Tibial artery (tissue), 4 donors: ENCODE data around the gene GNB1.
A peak's percentile ranks its signal among the peaks of the same experiment; 100 is the strongest.
"Not testable (repeated sequence)": the region's sequence is repeated elsewhere in the genome, so short reads cannot be mapped to it uniquely, and the experiment has no call there.

Source experiments
- DNase-seq, 2 donors: peaks; one replicate each; pipeline ENCODE4 v3.0.0-alpha.2; 2019
- H3K27ac ChIP-seq, 2 donors: fragments of 200-600 bp; sonication (generic) in 1 of 2; 1 replicate in 1 of 2; 2 replicates in 1 of 2; pipeline ENCODE4 v1.5.1; 2018 to 2019; ENCODE audit warnings: mild to moderate bottlenecking in 1 of 2
- H3K27me3 ChIP-seq, 2 donors: fragments of 200-600 bp; sonication (generic) in 1 of 2; one replicate each; pipeline versions ENCODE4 v1.5.1 to v1.6.0; 2016 to 2019
- H3K36me3 ChIP-seq, 3 donors: fragments of 200-600 bp; sonication (generic) in 2 of 3; one replicate each; pipeline ENCODE4 v1.5.1; 2016 to 2019; ENCODE audit warnings: mild to moderate bottlenecking in 2 of 3
- H3K4me1 ChIP-seq, 4 donors: fragments of 200-600 bp; sonication (generic) in 2 of 4; 1 replicate in 3 of 4; 2 replicates in 1 of 4; pipeline ENCODE4 v1.5.1; 2016 to 2019
- H3K4me3 ChIP-seq, 2 donors: fragments of 200-600 bp; sonication (generic) in 1 of 2; 1 replicate in 1 of 2; 2 replicates in 1 of 2; pipeline ENCODE4 v1.5.1; 2018 to 2019; ENCODE audit warnings: mild to moderate bottlenecking in 2 of 2
- H3K9me3 ChIP-seq, 3 donors: fragments of 200-600 bp; sonication (generic) in 1 of 3; one replicate each; pipeline ENCODE4 v1.5.1; 2016 to 2019
- CTCF ChIP-seq, 2 experiments: fragments of 200-600 bp in 1 of 2; fragments of 450-650 bp in 1 of 2; IDR thresholded peaks; one replicate each; pipeline ENCODE4 v1.5.1; 2017 to 2019; ENCODE audit warnings: antibody characterized with exemption in 2 of 2, mild to moderate bottlenecking in 1 of 2, moderate library complexity in 1 of 2
- intact Hi-C: fragments of 100-400 bp; cut with DNase I; formaldehyde crosslinking; loops from one replicate; pipeline ENCODE4 v1.15.0; 2023; ENCODE audit warnings: low total_unique reads

Gene GNB1

GRCh38 chr1:1869469-1869868, 21.4 kb downstream of the GNB1 start:
- Histone ChIP-seq H3K4me1 (peaks cover 0 to 86% (median 36%) of the 10 kb centered on the region in 4 donors), H3K27ac (no peak overlapping the region), H3K9me3 (no peaks in the 10 kb centered on the region), H3K4me3 (no peak overlapping the region), H3K27me3 (no peaks in the 10 kb centered on the region), H3K36me3 (peaks cover 0 to 4% (median 0%) of the 10 kb centered on the region in 3 donors)
- intact Hi-C loops, result no loop called here
- TF ChIP-seq CTCF (IDR thresholded peaks at IDR 0.05), result no peak
- DNase-seq, result no peak

GRCh38 chr1:1867164-1867563, 23.7 kb downstream of the GNB1 start:
- TF ChIP-seq CTCF (IDR thresholded peaks at IDR 0.05), result no peak
- intact Hi-C loops, result no loop called here
- no peak overlapping the region for H3K27ac ChIP-seq
- H3K9me3 ChIP-seq, result no peaks in the 10 kb centered on the region
- no peak for DNase-seq
- no peak overlapping the region for H3K4me3 ChIP-seq
- H3K4me1 ChIP-seq, result peaks cover 0 to 76% (median 24%) of the 10 kb centered on the region in 4 donors
- H3K27me3 ChIP-seq, result no peaks in the 10 kb centered on the region
- no peaks in the 10 kb centered on the region for H3K36me3 ChIP-seq

DNA sequence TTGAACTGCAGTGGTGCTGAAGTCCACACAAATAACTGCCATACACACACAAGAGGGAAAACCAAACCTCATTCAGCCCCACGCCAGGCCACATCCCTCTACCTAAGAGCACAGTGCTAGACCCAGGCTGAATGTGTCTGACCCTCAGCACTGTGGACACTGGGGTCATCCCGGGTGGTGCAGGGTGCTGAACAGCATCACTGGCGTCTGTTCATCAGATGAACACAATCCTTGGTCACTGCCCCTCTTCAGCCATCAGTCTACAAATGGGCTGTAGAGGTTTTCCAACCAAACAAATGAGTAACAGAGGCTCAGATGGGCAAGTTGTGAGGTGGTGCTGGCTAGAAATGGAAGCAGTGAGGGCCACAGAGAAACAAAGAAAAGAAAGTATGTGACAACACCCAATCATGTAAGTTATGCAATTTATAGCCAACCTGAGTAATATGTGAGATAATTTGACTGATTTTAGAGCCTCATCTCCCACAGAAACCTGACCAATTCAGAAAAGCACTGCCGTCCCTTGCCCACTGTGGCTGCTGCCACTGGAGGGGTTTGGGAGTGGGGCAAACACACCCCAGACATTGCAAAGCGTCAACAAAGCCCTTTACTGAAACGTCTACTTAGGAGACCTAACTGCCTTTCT, 27.9 kb downstream of the GNB1 start:
- peaks cover 0 to 73% (median 42%) of the 10 kb centered on the region in 4 donors for H3K4me1 ChIP-seq
- no peak overlapping the region for H3K27ac ChIP-seq
- H3K27me3 ChIP-seq, result no peaks in the 10 kb centered on the region
- no peaks in the 10 kb centered on the region for H3K36me3 ChIP-seq
- H3K9me3 ChIP-seq, result no peaks in the 10 kb centered on the region
- DNase-seq, result no peak
- TF ChIP-seq CTCF (IDR thresholded peaks at IDR 0.05), result no peak
- no peak overlapping the region for H3K4me3 ChIP-seq
- intact Hi-C loops, result no loop called here

DNA sequence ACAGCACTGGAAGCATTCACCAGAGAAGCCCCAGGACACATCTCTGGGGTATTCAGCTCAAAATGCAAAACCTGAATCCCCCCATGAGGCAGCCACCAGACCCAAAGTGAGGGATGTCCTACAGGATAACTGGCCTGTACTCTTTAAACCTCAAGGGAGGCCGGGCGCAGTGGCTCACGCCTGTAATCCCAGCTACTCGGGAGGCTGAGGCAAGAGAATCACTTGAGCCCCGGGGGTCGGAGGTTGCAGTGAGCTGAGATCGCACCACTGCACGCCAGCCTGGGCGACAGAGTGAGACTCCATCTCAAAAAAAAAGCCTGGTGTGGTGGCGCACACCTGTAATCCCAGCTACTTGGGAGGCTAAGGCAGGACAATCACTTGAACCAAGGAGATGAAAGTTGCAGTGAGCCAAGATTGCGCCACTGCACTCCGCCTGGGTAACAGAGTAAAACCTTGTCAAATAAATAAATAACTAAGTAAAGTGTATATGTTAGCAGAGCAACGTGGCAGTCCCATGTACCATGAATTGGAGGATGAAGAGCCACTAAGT, 29.1 kb downstream of the GNB1 start:
- H3K27me3 ChIP-seq, DNase-seq, H3K36me3 ChIP-seq, H3K27ac ChIP-seq, intact Hi-C loops, H3K4me3 ChIP-seq, H3K9me3 ChIP-seq: not testable (repeated sequence)
- peaks cover 0 to 70% (median 46%) of the 10 kb centered on the region in 4 donors for H3K4me1 ChIP-seq

DNA sequence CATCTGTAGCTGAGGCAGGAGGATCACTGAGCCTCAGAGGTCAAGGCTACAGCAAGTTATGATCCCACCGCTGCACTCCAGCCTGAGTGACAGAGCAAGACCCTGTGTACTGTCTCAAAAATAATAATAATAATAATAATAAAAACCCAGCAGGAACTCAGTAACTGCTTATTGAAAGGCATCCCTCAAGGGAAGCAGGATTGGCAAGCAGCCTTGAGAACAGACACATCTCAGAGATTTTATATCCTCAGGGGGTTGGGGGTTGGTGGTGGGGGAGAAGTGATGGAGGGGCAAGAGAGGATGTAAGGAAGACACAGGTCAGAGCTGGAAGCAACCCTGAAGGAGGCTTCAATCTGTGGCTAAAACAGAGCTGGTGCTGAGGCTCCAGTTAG, 29.6 kb downstream of the GNB1 start:
- H3K4me1 ChIP-seq, result peaks cover 0 to 70% (median 47%) of the 10 kb centered on the region in 4 donors
- intact Hi-C loops, result no loop called here
- no peak overlapping the region for H3K4me3 ChIP-seq
- no peaks in the 10 kb centered on the region for H3K36me3 ChIP-seq
- H3K9me3 ChIP-seq, result no peaks in the 10 kb centered on the region
- H3K27ac ChIP-seq, result no peak overlapping the region
- no peaks in the 10 kb centered on the region for H3K27me3 ChIP-seq
- TF ChIP-seq CTCF (IDR thresholded peaks at IDR 0.05), result no peak
- no peak for DNase-seq

DNA sequence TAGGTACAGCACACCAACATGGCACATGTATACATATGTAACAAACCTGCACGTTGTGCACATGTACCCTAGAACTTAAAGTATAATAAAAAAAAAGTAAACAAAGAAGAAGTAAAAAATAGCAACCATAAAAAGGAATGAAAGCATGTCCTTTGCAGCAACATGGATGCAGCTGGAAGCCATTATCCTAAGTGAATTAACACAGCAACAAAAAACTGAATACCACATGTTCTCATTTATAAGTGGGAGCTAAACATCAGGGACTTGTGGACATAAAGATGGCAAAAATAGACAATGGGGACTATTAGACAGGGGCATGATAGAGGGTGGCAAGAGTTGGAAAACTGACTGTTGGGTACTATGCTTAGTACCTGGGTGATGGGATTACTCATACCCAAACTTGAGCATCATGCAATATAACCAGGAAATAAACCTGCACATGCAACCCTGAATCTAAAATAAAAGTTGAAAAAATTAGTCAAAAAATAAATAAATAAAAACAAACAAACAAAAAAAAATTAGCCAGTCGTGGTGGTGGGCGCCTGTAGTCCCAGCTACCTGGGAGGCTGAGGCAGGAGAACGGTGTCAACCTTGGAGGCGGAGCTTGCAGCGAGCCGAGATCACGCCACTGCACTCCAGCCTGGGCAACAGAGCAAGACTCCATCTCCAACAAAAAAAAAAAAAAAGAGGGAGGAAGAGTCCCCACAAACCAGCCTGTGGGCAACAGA, 30.8 kb downstream of the GNB1 start:
- DNase-seq, H3K4me3 ChIP-seq, intact Hi-C loops, H3K9me3 ChIP-seq, H3K36me3 ChIP-seq, H3K27me3 ChIP-seq: not testable (repeated sequence)
- Histone ChIP-seq H3K4me1 (peaks cover 0 to 70% (median 47%) of the 10 kb centered on the region in 4 donors), H3K27ac (peak overlapping the region in 1 of 2 donors; percentile 52)
